GM10248 (cell line): ENCODE measurements around the gene PPY.
"Not testable (repeated sequence)": the region's sequence is repeated elsewhere in the genome, so short reads cannot be mapped to it uniquely, and the experiment has no call there.

Source experiments
- CTCF ChIA-PET: fragments of 300-600 bp; sonication (Branson Sonifier 250); formaldehyde crosslinking; extraction: SDS; loops from one replicate; lab custom pipeline; 2021; ENCODE audit warnings: antibody characterized with exemption; lab: Yijun Ruan, JAX
- POLR2A ChIA-PET: fragments of 350-650 bp; sonication (Branson Sonifier 250); formaldehyde crosslinking; extraction: SDS; loops from one replicate; lab custom pipeline; 2020; ENCODE audit warnings: antibody characterized with exemption; lab: Yijun Ruan, JAX
- DNase-seq: peaks from one replicate; pipeline ENCODE4 v3.0.0; 2012; ENCODE audit errors: extremely low spot score
- TF ChIP-seq, protein P1 (sequence below): IDR thresholded peaks from 2 replicates; pipeline ENCODE4 v1.5.1; 2012; ENCODE audit warnings: mild to moderate bottlenecking, low read depth; ENCODE audit errors: extremely low read depth, missing control alignments, control extremely low read depth

Gene PPY

DNA sequence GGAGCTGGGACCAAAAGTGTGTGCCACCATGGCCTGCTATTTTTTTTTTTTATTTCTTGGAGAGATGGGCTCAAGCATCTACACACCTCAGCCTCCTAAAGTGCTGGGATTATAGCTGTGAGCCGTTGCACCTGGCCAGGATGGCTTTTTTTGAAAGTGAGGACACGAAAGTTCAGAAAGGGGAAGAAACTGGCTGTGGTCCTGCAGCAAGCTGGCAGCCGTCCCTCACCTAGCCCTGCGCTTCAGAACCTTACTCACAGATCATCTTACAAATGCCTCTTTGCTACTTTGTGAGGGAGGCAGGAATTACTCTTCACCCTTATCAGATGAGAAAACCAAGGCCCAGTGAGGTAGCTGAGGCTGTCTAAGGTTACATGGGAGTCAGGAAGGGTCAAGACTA, 4.5 kb upstream of the PPY start:
- TF ChIP-seq, protein P1, sequence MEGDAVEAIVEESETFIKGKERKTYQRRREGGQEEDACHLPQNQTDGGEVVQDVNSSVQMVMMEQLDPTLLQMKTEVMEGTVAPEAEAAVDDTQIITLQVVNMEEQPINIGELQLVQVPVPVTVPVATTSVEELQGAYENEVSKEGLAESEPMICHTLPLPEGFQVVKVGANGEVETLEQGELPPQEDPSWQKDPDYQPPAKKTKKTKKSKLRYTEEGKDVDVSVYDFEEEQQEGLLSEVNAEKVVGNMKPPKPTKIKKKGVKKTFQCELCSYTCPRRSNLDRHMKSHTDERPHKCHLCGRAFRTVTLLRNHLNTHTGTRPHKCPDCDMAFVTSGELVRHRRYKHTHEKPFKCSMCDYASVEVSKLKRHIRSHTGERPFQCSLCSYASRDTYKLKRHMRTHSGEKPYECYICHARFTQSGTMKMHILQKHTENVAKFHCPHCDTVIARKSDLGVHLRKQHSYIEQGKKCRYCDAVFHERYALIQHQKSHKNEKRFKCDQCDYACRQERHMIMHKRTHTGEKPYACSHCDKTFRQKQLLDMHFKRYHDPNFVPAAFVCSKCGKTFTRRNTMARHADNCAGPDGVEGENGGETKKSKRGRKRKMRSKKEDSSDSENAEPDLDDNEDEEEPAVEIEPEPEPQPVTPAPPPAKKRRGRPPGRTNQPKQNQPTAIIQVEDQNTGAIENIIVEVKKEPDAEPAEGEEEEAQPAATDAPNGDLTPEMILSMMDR: no peak
- POLR2A ChIA-PET: no interaction called here
- CTCF ChIA-PET: interaction anchor here (1.0 to 5.8 kb wide), 3 partner anchors 9 to 521 kb away, joined by 3 to 57 read pairs (median 4); no protein-coding TSS in a partner anchor
- DNase-seq: no peak

GRCh38 chr17:43945074-43945829, 3.0 kb upstream of the PPY start:
- ChIA-PET POLR2A (no interaction called here), CTCF (interaction anchor here (1.0 to 5.8 kb wide), 17 partner anchors 15 to 222 kb away, joined by 3 to 67 read pairs (median 5); partner anchors contain the start of gene MPP2)
- no peak for DNase-seq
- TF ChIP-seq, protein P1: no peak

- ChIA-PET POLR2A (no interaction called here), CTCF (interaction anchor here (1.1 to 4.0 kb wide), 4 partner anchors 15 to 228 kb away, joined by 3 to 36 read pairs (median 4); no protein-coding TSS in a partner anchor)
- TF ChIP-seq, protein P1: peak; percentile 28
- DNase-seq: no peak
These were observed 1.6 kb downstream of the PPY start for GRCh38 chr17:43940630-43941029.

DNA sequence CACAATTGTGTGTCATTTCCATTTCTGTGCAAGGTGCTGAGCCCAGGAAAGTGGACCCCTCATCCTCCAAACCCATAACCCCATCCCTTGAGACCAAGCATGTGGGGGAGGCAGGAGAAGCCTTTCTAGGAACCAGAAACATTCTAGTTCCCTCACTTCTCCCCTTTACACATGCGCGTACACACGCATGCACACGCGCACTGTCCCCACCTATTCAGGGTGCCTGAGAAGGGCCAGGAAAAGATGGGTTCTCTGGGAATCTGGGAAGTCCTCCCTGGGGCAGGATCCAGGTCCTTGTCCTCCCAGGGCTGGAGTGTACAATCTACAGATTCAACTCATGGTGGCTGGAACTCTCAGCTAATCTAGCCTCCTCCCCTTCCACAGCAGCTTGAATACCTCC, 2.4 kb downstream of the PPY start:
- CTCF ChIA-PET: interaction anchor here (1.1 to 1.4 kb wide), 7 partner anchors 12 to 270 kb away, joined by 3 to 4 read pairs (median 3); no protein-coding TSS in a partner anchor
- POLR2A ChIA-PET: no interaction called here
- no peak for DNase-seq
- TF ChIP-seq, protein P1: no peak

DNA sequence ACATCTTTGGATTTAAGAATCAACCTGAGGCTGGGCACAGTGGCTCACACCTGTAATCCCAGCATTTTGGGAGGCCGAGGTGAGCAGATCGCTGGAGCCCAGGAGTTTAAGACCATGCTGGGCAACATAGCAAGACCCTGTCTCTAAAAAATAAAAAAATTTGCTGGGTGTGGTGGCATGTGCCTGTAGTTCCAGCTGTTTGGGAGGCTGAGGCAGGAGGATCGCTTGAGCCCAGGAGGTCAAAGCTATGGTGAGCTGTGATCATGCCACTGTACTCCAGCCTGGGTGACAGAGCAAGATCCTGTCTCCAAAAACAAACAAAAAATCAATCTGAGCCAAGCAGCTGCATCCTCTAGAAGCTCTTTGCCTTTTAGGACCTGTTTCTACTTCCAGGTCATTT, 2.8 kb downstream of the PPY start:
- POLR2A ChIA-PET, DNase-seq: not testable (repeated sequence)
- CTCF ChIA-PET: interaction anchor here (0.9 to 1.4 kb wide), 6 partner anchors 12 to 270 kb away, joined by 3 to 4 read pairs (median 4); no protein-coding TSS in a partner anchor

DNA sequence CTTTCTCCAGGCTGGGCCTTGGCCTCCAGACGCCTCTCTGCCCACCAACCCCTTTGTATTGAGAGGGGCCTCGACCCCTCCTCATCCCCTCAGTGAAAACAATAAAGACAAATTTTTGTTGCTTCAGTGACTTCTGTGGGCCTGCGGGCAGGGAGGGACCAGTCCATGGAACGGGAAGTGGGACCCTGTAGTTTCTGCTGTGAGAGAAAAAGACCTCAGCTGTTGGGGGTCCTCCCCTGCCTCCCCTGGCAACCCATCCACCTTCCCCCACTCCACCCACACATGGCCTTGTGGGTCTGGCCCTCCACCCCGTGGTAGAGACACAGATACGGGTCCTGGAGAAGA, 3.5 kb downstream of the PPY start:
- POLR2A ChIA-PET: interaction anchor here (0.6 kb wide), 1 partner anchor 261 kb away, joined by 5 read pairs; the partner anchor contains the start of gene ATXN7L3

More for the DNA sequence above, 3.5 kb downstream of the PPY start:
- TF ChIP-seq, protein P1: no peak
- no peak for DNase-seq
- CTCF ChIA-PET: interaction anchor here (0.9 kb wide), 1 partner anchor 247 kb away, joined by 4 read pairs; no protein-coding TSS in a partner anchor
